ENCODE data around the gene SGCD. TPM values are rescaled to one million over a fixed set of nuclear protein-coding genes. Genes with fewer than 3 reads are reported as not detected.

SGCD gene
- total RNA-seq, 2 experiments from 2014 or later = not detected

- no peak for DNase-seq (ENCODE audit: low spot score)
- POLR2A ChIA-PET = no interaction called here
- no peaks in the 10 kb centered on the region for H3K4me1 ChIP-seq (ENCODE audit: insufficient read depth, low read length, poor library complexity, severe bottlenecking)
- H3K4me2 ChIP-seq (ENCODE audit: low read length) = no peak overlapping the region
- no peak overlapping the region for H3K27ac ChIP-seq (ENCODE audit: low read depth, low read length, poor library complexity, severe bottlenecking)
- CTCF ChIA-PET (ENCODE audit: unreplicated experiment) = no interaction called here
- H3K9me2 ChIP-seq (ENCODE audit: insufficient read depth, low read length) = no peaks in the 10 kb centered on the region
- no peaks in the 10 kb centered on the region for H4K20me1 ChIP-seq (ENCODE audit: insufficient read depth, low read length)
- no peaks in the 10 kb centered on the region for H3K79me2 ChIP-seq (ENCODE audit: insufficient read depth, low read depth, low read length)
- no peaks in the 10 kb centered on the region for H3K9me3 ChIP-seq (ENCODE audit: low read length)
- BruUV-seq (replicated peaks) = no TSS peak
- intact Hi-C loops (cut with micrococcal nuclease; ENCODE audit: unreplicated experiment) = no loop called here
- H3K4me3 ChIP-seq (ENCODE audit: low read depth, low read length, poor library complexity, severe bottlenecking) = no peak overlapping the region
- H2AFZ ChIP-seq (ENCODE audit: low read length) = no peak overlapping the region
- TF ChIP-seq EZH2phosphoT487 (IDR thresholded peaks at IDR 0.05; ENCODE audit: borderline replicate concordance, low read depth, low read length) (no peak), CTCF (conservative IDR thresholded peaks at IDR 0.05; ENCODE audit: low read length) (no peak)
- no peaks in the 10 kb centered on the region for H3K36me3 ChIP-seq (ENCODE audit: insufficient read depth, low read length)
Measured at GRCh38 chr5:156435101-156435500, 108.1 kb downstream of the SGCD start.

- Histone ChIP-seq H3K4me3 (ENCODE audit: low read depth, low read length, poor library complexity, severe bottlenecking) (no peak overlapping the region), H3K4me1 (ENCODE audit: insufficient read depth, low read length, poor library complexity, severe bottlenecking) (no peaks in the 10 kb centered on the region), H3K79me2 (ENCODE audit: insufficient read depth, low read depth, low read length) (no peaks in the 10 kb centered on the region), H3K9me2 (ENCODE audit: insufficient read depth, low read length) (no peaks in the 10 kb centered on the region), H2AFZ (ENCODE audit: low read length) (no peak overlapping the region), H3K36me3 (ENCODE audit: insufficient read depth, low read length) (no peaks in the 10 kb centered on the region), H3K9me3 (ENCODE audit: low read length) (no peaks in the 10 kb centered on the region), H3K4me2 (ENCODE audit: low read length) (no peak overlapping the region), H3K27ac (ENCODE audit: low read depth, low read length, poor library complexity, severe bottlenecking) (no peak overlapping the region), H4K20me1 (ENCODE audit: insufficient read depth, low read length) (no peaks in the 10 kb centered on the region)
- POLR2A ChIA-PET = interaction anchor here (0.9 kb wide), 1 partner anchor 10 kb away, joined by 3 read pairs; no protein-coding TSS in a partner anchor
- DNase-seq (ENCODE audit: low spot score) = no peak
- intact Hi-C loops (cut with micrococcal nuclease; ENCODE audit: unreplicated experiment) = no loop called here
- CTCF ChIA-PET (ENCODE audit: unreplicated experiment) = no interaction called here
- TF ChIP-seq EZH2phosphoT487 (IDR thresholded peaks at IDR 0.05; ENCODE audit: borderline replicate concordance, low read depth, low read length) (no peak), CTCF (conservative IDR thresholded peaks at IDR 0.05; ENCODE audit: low read length) (no peak)
- BruUV-seq (replicated peaks) = no TSS peak
Measured at GRCh38 chr5:156438076-156438475, 111.1 kb downstream of the SGCD start.

GRCh38 chr5:156444753-156445291 lies 117.9 kb downstream of the SGCD start:
- POLR2A ChIA-PET = interaction anchor here (0.5 to 0.6 kb wide), 2 partner anchors 24 to 52 kb away, joined by 3 to 4 read pairs; no protein-coding TSS in a partner anchor
- no peaks in the 10 kb centered on the region for H3K9me2 ChIP-seq (ENCODE audit: insufficient read depth, low read length)
- BruUV-seq (replicated peaks) = no TSS peak
- H3K4me3 ChIP-seq (ENCODE audit: low read depth, low read length, poor library complexity, severe bottlenecking) = no peak overlapping the region
- H3K4me1 ChIP-seq (ENCODE audit: insufficient read depth, low read length, poor library complexity, severe bottlenecking) = no peaks in the 10 kb centered on the region
- TF ChIP-seq EZH2phosphoT487 (IDR thresholded peaks at IDR 0.05; ENCODE audit: borderline replicate concordance, low read depth, low read length) (no peak), CTCF (conservative IDR thresholded peaks at IDR 0.05; ENCODE audit: low read length) (no peak)
- H2AFZ ChIP-seq (ENCODE audit: low read length) = no peak overlapping the region
- DNase-seq (ENCODE audit: low spot score) = no peak
- intact Hi-C loops (cut with micrococcal nuclease; ENCODE audit: unreplicated experiment) = no loop called here
- H3K4me2 ChIP-seq (ENCODE audit: low read length) = no peak overlapping the region
- H3K36me3 ChIP-seq (ENCODE audit: insufficient read depth, low read length) = no peaks in the 10 kb centered on the region
- H3K9me3 ChIP-seq (ENCODE audit: low read length) = no peaks in the 10 kb centered on the region
- H3K79me2 ChIP-seq (ENCODE audit: insufficient read depth, low read depth, low read length) = no peaks in the 10 kb centered on the region
- no peaks in the 10 kb centered on the region for H4K20me1 ChIP-seq (ENCODE audit: insufficient read depth, low read length)
- H3K27ac ChIP-seq (ENCODE audit: low read depth, low read length, poor library complexity, severe bottlenecking) = no peak overlapping the region
- CTCF ChIA-PET (ENCODE audit: unreplicated experiment) = no interaction called here

Data from OCI-LY7 (cell line).